ENCODE measurements around the gene GRM8.
A peak's percentile ranks its signal among the peaks of the same experiment; 100 is the strongest.
"Not testable (repeated sequence)": the region's sequence is repeated elsewhere in the genome, so short reads cannot be mapped to it uniquely, and the experiment has no call there.

GRM8 gene

DNA sequence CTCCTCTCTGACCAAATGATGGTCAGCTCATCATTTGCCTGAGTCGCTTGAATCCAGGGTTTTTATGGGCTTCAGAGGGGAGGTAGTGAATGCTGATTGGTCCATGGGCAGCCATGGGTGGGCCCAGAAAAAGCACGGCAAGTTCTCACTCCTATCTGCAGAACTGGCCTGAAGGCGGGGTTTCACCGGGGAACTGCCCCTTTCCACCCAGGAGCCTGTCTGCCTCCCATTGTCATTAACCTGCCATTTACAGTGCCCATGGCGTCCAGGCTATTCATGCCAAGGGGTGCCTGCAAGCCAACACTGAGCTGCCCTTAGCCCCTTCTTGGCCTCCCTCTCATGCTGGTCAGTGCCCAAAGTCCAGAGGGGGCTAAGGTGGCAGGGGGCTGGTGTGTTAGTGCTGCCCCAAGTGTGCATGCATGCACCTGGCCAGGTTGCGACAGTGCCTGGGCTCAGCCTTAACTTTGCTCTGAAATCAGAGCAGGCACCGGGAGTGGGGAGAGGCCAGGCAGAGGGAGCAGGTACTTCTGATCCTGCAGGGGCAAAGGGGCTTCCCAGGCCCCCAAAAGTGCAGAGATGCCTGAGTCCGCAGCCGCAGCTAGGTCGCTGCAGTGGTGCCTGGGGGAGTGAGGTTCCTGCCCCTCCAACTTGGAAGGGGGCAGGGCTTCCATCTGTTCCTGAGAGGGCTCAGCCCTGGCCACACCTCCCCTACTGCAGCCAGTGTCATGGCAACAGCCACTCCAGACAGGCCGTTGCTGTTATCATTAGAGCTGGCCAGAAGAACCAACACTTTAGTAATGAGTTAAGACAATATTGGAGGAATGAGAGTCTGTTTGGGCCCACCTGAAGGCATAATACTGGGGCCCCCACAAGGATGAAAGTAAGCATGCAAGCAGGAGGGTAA is 561.6 kb downstream of the GRM8 start:
- DNase-seq (ENCODE audit: insufficient read length, low spot score), result no peak
- no peak for FAIRE-seq

DNA sequence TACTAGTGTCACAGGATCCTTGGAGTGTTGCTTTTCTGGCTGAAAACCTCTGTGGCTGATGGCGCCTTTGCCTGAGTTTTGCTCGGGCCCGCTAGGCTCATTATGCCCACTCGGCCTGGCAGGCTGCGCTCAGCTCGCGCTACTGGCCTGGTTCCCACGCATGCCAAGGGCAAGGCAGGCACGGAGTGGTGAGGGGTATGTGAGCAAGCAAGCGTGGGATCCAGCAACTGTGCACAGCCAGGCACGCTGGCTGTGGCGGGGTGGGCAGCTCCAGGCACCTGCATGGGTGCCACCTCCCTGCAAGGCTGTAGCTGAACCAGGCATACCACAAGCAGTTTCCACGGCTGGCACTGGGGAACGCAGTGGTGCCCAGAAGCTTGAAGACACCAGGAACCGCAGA is 562.6 kb downstream of the GRM8 start:
- FAIRE-seq (no peak), DNase-seq (ENCODE audit: insufficient read length, low spot score) (no peak)

DNA sequence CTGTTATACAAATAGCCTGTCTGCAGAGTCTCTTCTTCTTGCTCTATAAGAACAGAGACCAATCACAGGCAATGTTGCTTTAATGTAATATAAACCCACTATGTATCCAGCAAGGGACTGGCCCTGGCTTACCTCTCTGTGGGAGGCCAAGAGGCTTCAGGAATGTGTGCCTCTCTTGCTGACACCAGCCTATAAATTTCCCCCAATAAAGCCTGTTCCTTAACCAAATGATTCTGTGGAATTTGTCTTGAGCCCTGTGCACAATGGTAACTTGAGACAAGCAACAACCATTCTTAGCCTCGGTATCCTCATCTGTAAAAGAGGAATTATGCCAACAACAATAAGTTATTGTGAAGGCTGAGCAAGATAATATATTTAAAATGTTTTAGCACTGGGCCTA is 563.7 kb downstream of the GRM8 start:
- FAIRE-seq (no peak), DNase-seq (ENCODE audit: insufficient read length, low spot score) (peak; percentile 0)

GRCh38 chr7:126686474-126686873 is 566.3 kb downstream of the GRM8 start:
- FAIRE-seq (no peak), DNase-seq (ENCODE audit: insufficient read length, low spot score) (no peak)

- no peak for FAIRE-seq
- DNase-seq (ENCODE audit: insufficient read length, low spot score), result no peak
Measured at GRCh38 chr7:126685596-126685995, 567.1 kb downstream of the GRM8 start.

- DNase-seq (ENCODE audit: insufficient read length, low spot score), result no peak
- FAIRE-seq, result no peak
Measured at GRCh38 chr7:126685018-126685573, 567.6 kb downstream of the GRM8 start.

GRCh38 chr7:126682176-126682575 is 570.6 kb downstream of the GRM8 start:
- DNase-seq (ENCODE audit: insufficient read length, low spot score), result no peak
- no peak for FAIRE-seq

DNA sequence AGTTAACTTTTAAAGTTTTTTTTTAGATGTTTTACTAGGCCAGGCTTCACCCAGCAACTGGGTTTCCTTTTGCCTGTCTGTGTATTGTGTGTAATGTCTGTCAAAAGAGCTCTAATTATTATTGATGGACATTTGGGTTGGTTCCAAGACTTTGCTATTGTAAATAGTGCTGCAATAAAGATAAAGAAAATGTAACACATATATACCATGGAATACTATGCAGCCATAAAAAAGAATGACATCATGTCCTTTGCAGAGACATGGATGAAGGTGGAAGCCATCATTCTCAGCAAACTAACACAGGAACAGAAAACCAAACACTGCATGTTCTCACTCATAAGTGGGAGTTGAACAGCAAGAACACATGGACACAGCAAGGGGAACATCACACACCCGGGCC is 584.0 kb downstream of the GRM8 start:
- not testable (repeated sequence) for FAIRE-seq; DNase-seq (ENCODE audit: insufficient read length, low spot score)

DNA sequence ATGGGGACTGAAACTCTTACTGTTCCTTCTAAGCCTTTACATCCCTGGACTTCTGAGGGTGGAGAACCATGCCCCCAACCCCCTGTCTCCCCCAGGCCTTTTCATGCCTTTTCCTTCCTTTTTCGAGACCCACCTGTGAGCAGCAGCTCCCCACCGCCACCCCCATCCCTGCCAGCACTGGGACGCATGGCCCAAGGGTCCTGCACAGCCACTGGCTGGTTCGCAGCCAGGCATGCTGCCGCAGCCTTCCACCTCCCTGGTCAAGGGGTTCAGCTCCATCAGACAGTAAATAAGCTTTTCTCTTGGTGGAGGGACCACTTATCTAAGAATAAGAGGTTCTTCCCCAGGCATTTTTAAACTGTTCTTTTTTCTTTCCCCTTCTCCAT is 584.4 kb downstream of the GRM8 start:
- DNase-seq (ENCODE audit: insufficient read length, low spot score) (no peak), FAIRE-seq (no peak)

DNA sequence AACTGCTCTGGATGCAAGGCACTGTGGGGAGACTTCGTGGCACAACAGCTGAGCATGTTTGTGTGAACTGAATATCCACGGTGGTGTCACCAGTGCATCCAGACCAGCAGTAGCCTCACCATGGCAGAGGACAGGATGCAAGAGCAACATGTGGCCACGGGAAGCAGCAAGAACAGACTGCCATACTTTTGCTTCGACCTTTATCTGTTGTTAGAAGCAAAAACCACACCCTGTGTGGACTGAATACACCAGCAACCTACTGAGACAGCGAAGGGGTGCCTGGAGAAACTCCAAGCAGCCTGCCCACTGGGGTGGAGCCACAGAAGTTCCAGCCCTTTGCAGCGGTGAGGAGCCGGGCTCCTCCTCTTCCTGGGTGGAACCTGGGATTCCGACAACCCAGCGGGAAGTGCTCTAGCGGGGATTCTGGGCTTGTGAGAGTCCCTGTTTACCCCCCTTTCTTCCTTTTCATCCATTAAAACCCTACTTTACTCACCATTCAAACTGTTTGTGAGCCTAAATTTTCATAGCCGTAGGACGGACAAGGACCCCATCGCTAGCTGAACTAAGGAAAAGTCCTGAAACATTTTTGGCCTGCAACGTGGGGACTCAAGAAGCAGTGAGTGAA is 584.9 kb downstream of the GRM8 start:
- FAIRE-seq, result no peak
- DNase-seq (ENCODE audit: insufficient read length, low spot score), result no peak

- DNase-seq (ENCODE audit: insufficient read length, low spot score), result no peak
- FAIRE-seq, result no peak
Measured at GRCh38 chr7:126662856-126663255, 589.9 kb downstream of the GRM8 start.

DNA sequence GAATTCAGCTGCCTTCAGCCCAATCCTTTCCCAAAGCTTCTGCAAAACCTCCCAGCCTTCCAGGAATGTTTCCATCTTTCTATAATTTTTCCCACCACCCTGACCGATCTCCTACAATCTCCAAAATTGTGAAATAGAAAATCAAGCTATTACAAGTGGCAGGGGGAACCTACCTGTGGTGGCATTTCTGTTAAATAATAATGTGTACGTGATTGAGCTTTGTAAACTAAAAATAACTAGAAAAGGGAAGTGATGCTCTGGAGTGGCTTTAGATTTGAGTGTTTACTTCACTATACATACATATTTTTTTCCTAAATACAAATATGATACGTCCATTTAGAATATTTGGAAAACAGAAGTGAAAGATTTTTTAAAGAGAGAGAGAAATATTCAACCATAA is 593.6 kb downstream of the GRM8 start:
- no peak for FAIRE-seq
- no peak for DNase-seq (ENCODE audit: insufficient read length, low spot score)

- DNase-seq (ENCODE audit: insufficient read length, low spot score), result no peak
- FAIRE-seq, result no peak
Measured at GRCh38 chr7:126658684-126659083, 594.1 kb downstream of the GRM8 start.

DNA sequence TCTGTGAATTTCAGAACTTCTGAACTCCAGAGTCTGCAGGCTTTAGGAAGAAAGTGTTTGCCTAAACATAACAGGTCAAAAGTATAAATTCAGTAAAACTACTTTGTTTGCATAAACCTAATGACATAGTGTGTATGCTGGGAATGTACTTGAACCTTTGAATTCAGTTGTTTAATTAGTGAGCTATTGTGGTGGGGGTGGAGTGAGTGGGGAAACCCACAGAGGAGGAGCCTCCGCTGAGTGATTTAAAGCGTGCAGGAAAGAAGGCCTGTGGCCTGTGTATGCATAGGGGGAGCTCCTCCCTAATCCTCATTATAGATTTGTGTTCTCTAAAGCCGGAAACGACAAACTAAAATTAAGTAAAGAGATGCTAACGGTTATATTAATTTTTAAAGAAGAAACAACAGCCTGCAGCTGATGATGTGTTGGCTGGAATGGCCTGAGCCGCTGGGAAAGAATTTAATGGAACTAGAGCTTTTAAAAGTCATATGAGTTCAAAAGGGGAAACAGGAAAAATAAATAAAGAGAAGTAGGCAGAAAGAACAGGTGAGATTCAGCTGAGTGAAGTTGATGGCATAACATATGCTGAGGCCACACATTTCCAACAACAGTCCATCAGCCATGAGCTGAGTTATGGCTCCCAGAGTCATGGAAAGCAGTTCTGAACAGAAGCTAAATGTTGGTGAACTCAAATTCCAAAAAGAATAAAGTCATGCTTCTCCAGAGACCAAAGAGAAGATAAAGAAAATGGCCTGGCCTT is 595.0 kb downstream of the GRM8 start:
- FAIRE-seq (no peak), DNase-seq (ENCODE audit: insufficient read length, low spot score) (no peak)

DNA sequence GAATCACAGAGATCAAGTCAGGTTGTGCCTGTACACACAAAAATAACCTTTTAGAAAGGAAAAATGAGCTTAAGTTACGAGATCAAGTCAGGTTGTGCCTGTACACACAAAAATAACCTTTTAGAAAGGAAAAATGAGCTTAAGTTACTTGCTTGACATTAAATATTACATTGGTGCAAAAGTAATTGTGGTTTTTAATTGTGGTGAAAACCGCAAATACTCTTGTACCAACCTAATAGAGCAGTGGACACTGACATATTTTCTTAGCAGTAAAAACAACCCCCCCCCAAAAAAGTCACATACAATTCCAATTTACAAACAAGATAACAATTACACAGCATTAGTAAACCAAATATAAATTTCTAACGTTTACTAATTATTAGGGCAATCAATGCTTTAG is 595.6 kb downstream of the GRM8 start:
- DNase-seq (ENCODE audit: insufficient read length, low spot score) (no peak), FAIRE-seq (no peak)

DNA sequence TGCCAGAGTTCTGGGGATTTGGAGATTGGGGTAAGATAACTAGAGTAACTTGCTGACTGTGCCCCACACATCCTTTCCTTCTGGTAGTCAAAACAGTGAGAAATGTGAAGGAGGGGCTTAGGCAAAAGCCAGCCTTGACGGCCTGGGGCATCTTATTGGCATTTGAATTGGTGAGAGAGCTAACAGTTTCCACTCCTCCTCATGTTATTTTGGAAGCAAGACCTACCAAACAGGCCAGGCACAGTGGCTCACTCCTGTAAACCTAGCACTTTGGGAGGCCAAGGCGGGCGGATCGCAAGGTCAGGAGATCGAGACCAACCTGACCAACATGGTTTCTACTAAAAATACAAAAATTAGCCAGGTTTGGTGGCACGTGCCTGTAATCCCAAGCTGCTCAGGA is 596.6 kb downstream of the GRM8 start:
- DNase-seq (ENCODE audit: insufficient read length, low spot score) (no peak), FAIRE-seq (no peak)

DNA sequence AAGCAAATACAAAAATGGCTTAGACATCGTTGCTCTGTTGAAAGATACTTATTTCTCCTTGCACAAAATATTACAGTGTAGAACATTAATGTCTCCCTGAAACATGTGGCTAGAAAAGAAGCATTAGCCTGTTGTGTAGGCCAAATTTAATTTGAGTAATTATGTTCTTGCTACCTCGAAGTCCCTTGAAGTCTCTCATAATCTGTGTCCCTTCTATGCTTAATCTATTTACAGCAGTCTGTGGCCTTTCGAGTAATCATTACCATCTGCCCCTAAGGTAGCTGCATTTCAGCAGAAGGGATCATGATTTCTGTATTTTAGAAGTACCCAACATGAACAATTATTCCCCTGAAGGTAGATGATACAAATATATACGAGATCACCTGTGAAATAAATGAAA is 615.2 kb downstream of the GRM8 start:
- DNase-seq (ENCODE audit: insufficient read length, low spot score) (no peak), FAIRE-seq (no peak)

GRCh38 chr7:126635545-126635944 is 617.2 kb downstream of the GRM8 start:
- FAIRE-seq (no peak), DNase-seq (ENCODE audit: insufficient read length, low spot score) (no peak)

- DNase-seq (ENCODE audit: insufficient read length, low spot score) (no peak), FAIRE-seq (no peak)
Measured at GRCh38 chr7:126608339-126608776, 644.4 kb downstream of the GRM8 start.

DNA sequence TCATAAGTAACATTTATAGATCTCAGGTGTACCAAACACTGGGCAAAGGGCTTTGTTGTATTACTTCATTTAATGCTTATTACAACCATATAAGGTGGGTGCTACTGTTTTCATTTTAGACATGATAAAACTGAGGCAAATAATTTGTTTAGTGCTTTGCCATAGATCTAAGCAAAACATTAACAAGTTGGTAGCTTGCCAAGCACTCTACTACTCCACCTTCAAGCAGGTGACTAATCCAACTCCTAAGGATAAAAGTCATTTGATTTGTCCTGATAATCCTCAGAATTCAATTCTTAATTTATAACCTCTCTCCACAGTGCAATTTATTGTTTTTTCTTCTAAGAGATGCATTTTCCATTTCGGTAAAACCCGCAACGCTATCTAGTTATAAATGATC is 646.4 kb downstream of the GRM8 start:
- FAIRE-seq, result no peak

DNA sequence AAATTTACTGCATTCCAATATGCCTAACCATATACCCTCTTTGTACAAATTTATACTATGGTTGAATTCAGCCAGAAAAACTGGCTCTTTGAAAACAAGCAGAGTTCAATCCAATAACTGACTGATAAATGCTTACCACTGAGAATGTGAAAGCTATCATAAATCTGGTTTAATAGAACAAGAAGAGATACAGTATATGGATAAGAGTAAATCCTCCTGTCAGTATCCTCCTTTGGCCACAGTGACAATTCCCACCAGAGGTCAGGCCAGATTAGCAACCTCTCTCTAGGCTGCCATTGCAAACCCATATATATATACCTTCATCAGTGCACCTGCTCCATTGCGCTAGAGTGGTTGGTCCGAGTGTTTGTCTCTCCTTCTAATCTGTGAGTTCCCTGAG is 647.2 kb downstream of the GRM8 start:
- FAIRE-seq (no peak), DNase-seq (ENCODE audit: insufficient read length, low spot score) (no peak)

More for the DNA sequence above, 646.4 kb downstream of the GRM8 start:
- DNase-seq (ENCODE audit: insufficient read length, low spot score), result no peak
